K562 (cell line): ENCODE data around the gene KRTAP9-8. TPM values are rescaled to one million over a fixed set of nuclear protein-coding genes. Genes with fewer than 3 reads are reported as not detected.
"Not testable (repeated sequence)": the region's sequence is repeated elsewhere in the genome, so short reads cannot be mapped to it uniquely, and the experiment has no call there.

ENCODE experiments used
- ATAC-seq: fragments of 200-7000 bp; cut with Tn5 transposase; 3 replicates; pipeline ENCODE4 v1.9.1; 2020; ENCODE audit warnings: moderate library complexity
- BruUV-seq: library from RNA; stranded (reverse); fragments of 400-500 nt; replicated peaks from 2 replicates; lab custom pipeline; 2021; lab: Mats Ljungman, UMichigan
- CTCF ChIA-PET: fragments of 300-600 bp; formaldehyde crosslinking; extraction: SDS; loops from one replicate; lab custom pipeline; 2021; ENCODE audit warnings: low intra/inter-chr PET ratio; lab: Yijun Ruan, JAX
- POLR2A ChIA-PET: fragments of 300-600, 350-650 bp; sonication (Branson Sonifier 250); formaldehyde crosslinking; extraction: SDS; loops from one replicate; lab custom pipeline; 2021; ENCODE audit warnings: antibody characterized with exemption, inconsistent platforms; lab: Yijun Ruan, JAX
- DNase-seq, 4 experiments: peaks; one replicate each; pipeline versions ENCODE4 v3.0.0 to v3.0.0-alpha.2; 2011 to 2018; ENCODE audit warnings: low spot score in 3 of 4, mixed read lengths in 3 of 4; ENCODE audit errors: extremely low read depth in 1 of 4
- FAIRE-seq: peaks from 2 replicates; lab custom pipeline; 2011; peaks lifted over from hg19 to GRCh38; lab: Jason Lieb, UNC
- H2AFZ ChIP-seq: 2 replicates; pipeline ENCODE4 v1.6.0; 2011; ENCODE audit warnings: low read depth, low read length, control low read depth, inconsistent platforms
- H3K27ac ChIP-seq: fragments of 200-600 bp; 3 replicates; pipeline ENCODE4 v1.8.0; 2011; ENCODE audit warnings: low read depth, mild to moderate bottlenecking, control low read depth, inconsistent platforms, low read length, moderate library complexity, mixed read lengths; ENCODE audit errors: extremely low read depth
- H3K27me3 ChIP-seq, 2 experiments: fragments of 300-600 bp in 1 of 2; 2 replicates in 1 of 2; 3 replicates in 1 of 2; pipeline versions ENCODE4 v1.6.0 to v1.8.0; 2011; ENCODE audit warnings: inconsistent platforms in 2 of 2, low read length in 2 of 2, mild to moderate bottlenecking in 1 of 2, mixed read lengths in 1 of 2, moderate library complexity in 1 of 2; ENCODE audit not compliant: control insufficient read depth in 2 of 2, insufficient read depth in 2 of 2
- H3K36me3 ChIP-seq: fragments of 300-600 bp; 3 replicates; pipeline ENCODE4 v1.8.0; 2011; ENCODE audit warnings: mild to moderate bottlenecking, low read length, inconsistent platforms; ENCODE audit not compliant: control insufficient read depth, insufficient read depth
- H3K4me1 ChIP-seq, 2 experiments: fragments of 200-600 bp in 1 of 2; replicated peaks in 1 of 2; 2 replicates in 1 of 2; 3 replicates in 1 of 2; pipeline versions ENCODE4 v1.5.1 to v1.8.0; 2011; ENCODE audit warnings: inconsistent platforms in 2 of 2, low read length in 2 of 2, mild to moderate bottlenecking in 1 of 2, mixed read lengths in 1 of 2, moderate library complexity in 1 of 2; ENCODE audit not compliant: control insufficient read depth in 2 of 2, insufficient read depth in 2 of 2
- H3K4me2 ChIP-seq: 2 replicates; pipeline ENCODE4 v1.6.1; 2011; ENCODE audit warnings: low read length, control low read depth, inconsistent platforms, mixed read lengths; ENCODE audit not compliant: insufficient read depth
- H3K4me3 ChIP-seq: fragments of 200-600 bp; sonication (generic), shearing (Covaris generic); 2 replicates; pipeline ENCODE4 v1.5.1; 2016; ENCODE audit warnings: control low read depth, inconsistent platforms
- H3K79me2 ChIP-seq: fragments of 200-600 bp; 3 replicates; pipeline ENCODE4 v1.8.0; 2011; ENCODE audit warnings: low read length, inconsistent platforms; ENCODE audit not compliant: control insufficient read depth, insufficient read depth
- H3K9ac ChIP-seq, 2 experiments: 2 replicates each; pipeline versions ENCODE4 v1.6.0 to v1.6.1; 2011; ENCODE audit warnings: low read depth in 2 of 2, low read length in 2 of 2, control low read depth in 1 of 2, inconsistent platforms in 1 of 2, mild to moderate bottlenecking in 1 of 2, mixed read lengths in 1 of 2; ENCODE audit not compliant: insufficient read depth in 1 of 2
- H3K9me1 ChIP-seq: one replicate; pipeline ENCODE4 v1.6.0; 2011; ENCODE audit warnings: inconsistent platforms, mild to moderate bottlenecking, low read length, moderate library complexity; ENCODE audit not compliant: control insufficient read depth, insufficient read depth
- H3K9me3 ChIP-seq: replicated peaks from 2 replicates; pipeline ENCODE4 v1.5.1; 2011; ENCODE audit warnings: low read depth, low read length, inconsistent platforms; ENCODE audit not compliant: control insufficient read depth, insufficient read depth
- H4K20me1 ChIP-seq: replicated peaks from 2 replicates; pipeline ENCODE4 v1.6.1; 2011; ENCODE audit warnings: low read length, inconsistent platforms, mixed read lengths; ENCODE audit not compliant: control insufficient read depth, insufficient read depth
- ZNF512 ChIP-seq: IDR thresholded peaks from 2 replicates; pipeline ENCODE4 v1.6.1; 2016; ENCODE audit warnings: missing genetic modification characterization, missing compliant biosample characterization
- WGBS: fragments of 100-300 bp; shearing (Covaris generic); methylation state at CpG from one replicate; pipeline ENCODE4 v1.1.6; 2016; ENCODE audit warnings: low coverage, mixed read lengths; ENCODE audit not compliant: insufficient coverage; ENCODE audit errors: missing lambda C conversion rate; 5-methylcytosine and 5-hydroxymethylcytosine counted together
- in situ Hi-C: fragments of 300-500 bp; cut with MboI; formaldehyde crosslinking; loops from 4 replicates; pipeline ENCODE4 v1.15.0; 2018; ENCODE audit warnings: inconsistent platforms, mixed read lengths
- intact Hi-C: fragments of 100-400 bp; cut with micrococcal nuclease; formaldehyde crosslinking; loops from 2 replicates; pipeline ENCODE4 v1.14.2; 2022
- polyA plus RNA-seq, 8 experiments: library from polyadenylated mRNA; depleted of rRNA in 4 of 8; stranded (reverse) in 5 of 8; unstranded in 3 of 8; fragments of >200 nt; fragmentation: Nextera tagmentation in 2 of 8; fragmentation: Illumina TruSeq in 1 of 8; extraction: Ambion mirVana in 2 of 8; extraction: Trizol in 1 of 8; gene quantifications; 2 replicates each; pipeline versions ENCODE4 v1.2.1 to v1.2.3, GENCODE V29; 2011 to 2014; ENCODE audit warnings: inconsistent platforms in 1 of 8, missing spikeins in 1 of 8
- total RNA-seq, 7 experiments: library from RNA; depleted of rRNA in 6 of 7; stranded (reverse); fragments of >200 nt in 6 of 7; fragmentation: Illumina TruSeq in 2 of 7; extraction: Trizol in 2 of 7; gene quantifications; 2 replicates each; pipeline versions ENCODE4 v1.2.1 to v1.2.3, GENCODE V29; 2011 to 2021; ENCODE audit warnings: low replicate concordance in 1 of 7

The KRTAP9-8 gene
- total and polyA plus RNA-seq, 9 of the 15 experiments (the other 6 are each of a cell fraction or from before 2014, with no cell fraction given) = not detected

- in situ Hi-C loops, DNase-seq, intact Hi-C loops, H3K9ac ChIP-seq, H3K4me1 ChIP-seq, H3K4me3 ChIP-seq, POLR2A ChIA-PET, H2AFZ ChIP-seq, H3K9me3 ChIP-seq, H3K4me2 ChIP-seq, BruUV-seq, H3K36me3 ChIP-seq, ATAC-seq, H3K27ac ChIP-seq, H3K79me2 ChIP-seq, FAIRE-seq, H3K27me3 ChIP-seq, CTCF ChIA-PET, H4K20me1 ChIP-seq, H3K9me1 ChIP-seq: not testable (repeated sequence)
- TF ChIP-seq ZNF512 (tag) = peak; percentile 82
- WGBS = 0% methylated on average over 2 of the region's 2 CpGs
Observed at GRCh38 chr17:41246995-41247787, 9.4 kb downstream of the KRTAP9-8 start.

- DNase-seq, H3K36me3 ChIP-seq, H3K9me3 ChIP-seq, H2AFZ ChIP-seq, H3K4me3 ChIP-seq, H3K9me1 ChIP-seq, H3K27me3 ChIP-seq, intact Hi-C loops, H3K27ac ChIP-seq, POLR2A ChIA-PET, H4K20me1 ChIP-seq, H3K79me2 ChIP-seq, CTCF ChIA-PET, H3K4me2 ChIP-seq, H3K9ac ChIP-seq, BruUV-seq, H3K4me1 ChIP-seq, in situ Hi-C loops, ATAC-seq, FAIRE-seq: not testable (repeated sequence)
- WGBS = 0% methylated on average over 2 of the region's 2 CpGs
Observed at GRCh38 chr17:41249637-41250240, 11.9 kb downstream of the KRTAP9-8 start, which contains the start of gene KRTAP9-4. Gene KRTAP9-4, plus strand, starts transcription at chr17:41249687. Its CDS starts 34 bp downstream, at chr17:41249721.
